T-helper 9 cell (primary cell): ENCODE results near the gene PKD2L1.

Experiments used
- DNase-seq: peaks from one replicate; pipeline ENCODE4 v3.0.0-alpha.2; 2020

PKD2L1 gene

GRCh38 chr10:100356067-100357017, 26.3 kb upstream of the PKD2L1 start:
- DNase-seq = no peak

GRCh38 chr10:100355086-100355485, 25.1 kb upstream of the PKD2L1 start:
- no peak for DNase-seq

GRCh38 chr10:100353770-100354485, 23.9 kb upstream of the PKD2L1 start:
- DNase-seq = no peak

GRCh38 chr10:100350914-100351485, 21.0 kb upstream of the PKD2L1 start:
- no peak for DNase-seq

GRCh38 chr10:100349672-100350071, 19.6 kb upstream of the PKD2L1 start:
- DNase-seq = no peak

- no peak for DNase-seq
Observed at GRCh38 chr10:100349087-100349486, 19.1 kb upstream of the PKD2L1 start.

- DNase-seq = no peak
Observed at GRCh38 chr10:100348389-100348927, 18.4 kb upstream of the PKD2L1 start.

GRCh38 chr10:100347568-100348195, 17.7 kb upstream of the PKD2L1 start:
- DNase-seq = no peak

- peak; percentile 63 for DNase-seq
Observed at GRCh38 chr10:100346765-100347567, 16.9 kb upstream of the PKD2L1 start, which contains the start of gene SCD. SCD (plus strand) TSS chr10:100347233; CDS start chr10:100347505, 272 bp downstream.

- peak; percentile 46 for DNase-seq
Observed at GRCh38 chr10:100346351-100346764, 16.3 kb upstream of the PKD2L1 start.

- DNase-seq = no peak
Observed at GRCh38 chr10:100345570-100346330, 15.7 kb upstream of the PKD2L1 start.

GRCh38 chr10:100344241-100344788, 14.3 kb upstream of the PKD2L1 start:
- DNase-seq = no peak

GRCh38 chr10:100342627-100342972, 12.6 kb upstream of the PKD2L1 start:
- no peak for DNase-seq

- peak; percentile 10 for DNase-seq
Observed at GRCh38 chr10:100341953-100342626, 12.1 kb upstream of the PKD2L1 start.

- DNase-seq = no peak
Observed at GRCh38 chr10:100340948-100341847, 11.2 kb upstream of the PKD2L1 start.

- DNase-seq = no peak
Observed at GRCh38 chr10:100339236-100339635, 9.2 kb upstream of the PKD2L1 start.

GRCh38 chr10:100338434-100339036, 8.5 kb upstream of the PKD2L1 start:
- peak; percentile 68 for DNase-seq

- no peak for DNase-seq
Observed at GRCh38 chr10:100334762-100335161, 4.7 kb upstream of the PKD2L1 start.
